Activated T-helper 1 cell treated with anti-CD3 and anti-CD28 coated beads, Interleukin-12 subunit alpha, Interleukin-12 subunit beta, Interleukin-2, Interleukin-4 antibody, amounts not matched to agents 30 ng/mL and 10 ng/mL and 1 ng/mL, durations not matched to agents 14 hours and 24 hours and 36 hours (primary cell): ENCODE measurements around the gene DNER. TPM values are rescaled to one million over a fixed set of nuclear protein-coding genes. Genes with fewer than 3 reads are reported as not detected.
"Not testable (repeated sequence)": the region's sequence is repeated elsewhere in the genome, so short reads cannot be mapped to it uniquely, and the experiment has no call there.

ENCODE experiments used
- DNase-seq: peaks from one replicate; pipeline ENCODE4 v3.0.0; 2021; ENCODE audit warnings: low spot score
- H3K27ac Mint-ChIP-seq: one replicate; pipeline ENCODE4 v1.8.0; 2021; ENCODE audit warnings: mild to moderate bottlenecking, mixed read lengths
- H3K27me3 Mint-ChIP-seq: one replicate; pipeline ENCODE4 v1.8.0; 2022; ENCODE audit warnings: mild to moderate bottlenecking, moderate library complexity, mixed read lengths; ENCODE audit not compliant: insufficient read depth
- H3K36me3 Mint-ChIP-seq: one replicate; pipeline ENCODE4 v1.8.0; 2021; ENCODE audit warnings: low read depth, mixed read lengths
- H3K4me1 Mint-ChIP-seq: one replicate; pipeline ENCODE4 v1.8.0; 2021; ENCODE audit warnings: low read depth, mixed read lengths
- H3K4me3 Mint-ChIP-seq: one replicate; pipeline ENCODE4 v1.8.0; 2021; ENCODE audit warnings: mild to moderate bottlenecking, moderate library complexity, mixed read lengths
- H3K9me3 Mint-ChIP-seq: one replicate; pipeline ENCODE4 v1.8.0; 2021; ENCODE audit warnings: mixed read lengths
- intact Hi-C: fragments of 100-400 bp; cut with micrococcal nuclease; formaldehyde crosslinking; loops from one replicate; pipeline ENCODE4 v1.15.1; 2024
- total RNA-seq: library from RNA; stranded (reverse); gene quantifications from 2 replicates; pipeline ENCODE4 v1.2.3, GENCODE V29; 2022

Gene DNER
- total RNA-seq, 1 donor from 2014 or later, result not detected

DNA sequence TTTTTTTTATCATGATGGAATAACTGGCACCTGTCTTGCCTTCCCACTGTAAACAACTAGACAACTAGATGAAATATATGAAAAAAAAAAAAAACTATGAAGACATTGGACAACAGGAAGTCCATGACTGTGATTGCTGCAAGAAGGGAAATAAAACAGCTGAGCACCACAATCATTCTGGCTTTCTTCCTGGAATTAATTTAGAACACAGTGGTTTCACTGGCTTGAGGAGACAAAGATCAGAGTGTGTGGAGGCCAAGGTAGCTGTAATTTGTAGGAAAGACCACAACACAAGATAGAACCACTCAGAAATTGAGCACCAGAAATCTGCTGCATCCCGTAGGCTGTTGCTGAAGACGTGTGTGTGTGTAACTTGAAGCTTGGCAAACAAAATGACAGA, 322.2 kb downstream of the DNER start:
- no peak overlapping the region for H3K4me3 Mint-ChIP-seq
- DNase-seq, result no peak
- intact Hi-C loops, result no loop called here
- H3K36me3 Mint-ChIP-seq, result no peaks in the 10 kb centered on the region
- H3K9me3 Mint-ChIP-seq, result no peaks in the 10 kb centered on the region
- H3K27me3 Mint-ChIP-seq, result no peaks in the 10 kb centered on the region
- H3K4me1 Mint-ChIP-seq, result no peaks in the 10 kb centered on the region
- no peak overlapping the region for H3K27ac Mint-ChIP-seq

DNA sequence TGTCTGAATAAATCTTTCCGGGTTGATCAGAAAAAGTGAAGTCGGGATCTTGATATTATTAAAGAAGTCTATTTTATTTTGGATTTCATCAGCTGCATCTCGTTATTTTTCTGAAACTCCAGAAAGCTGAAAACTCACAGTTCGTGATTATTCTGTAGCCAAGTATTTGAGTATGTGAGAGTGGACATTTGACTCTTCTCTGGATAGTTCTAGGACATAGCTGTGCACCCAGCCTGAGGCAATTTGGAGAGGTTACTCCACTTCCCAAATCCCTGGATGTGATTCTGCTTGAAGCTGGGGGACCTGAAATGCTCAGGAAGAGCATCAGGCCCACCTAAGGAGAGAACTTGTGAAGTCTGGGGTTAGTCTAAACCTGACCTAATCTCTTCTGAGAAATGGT, 325.6 kb downstream of the DNER start:
- no peaks in the 10 kb centered on the region for H3K36me3 Mint-ChIP-seq
- H3K27ac Mint-ChIP-seq, result no peak overlapping the region
- H3K27me3 Mint-ChIP-seq, result no peaks in the 10 kb centered on the region
- H3K9me3 Mint-ChIP-seq, result peaks cover 26% of the 10 kb centered on the region
- no peak for DNase-seq
- H3K4me3 Mint-ChIP-seq, result no peak overlapping the region
- intact Hi-C loops, result no loop called here
- H3K4me1 Mint-ChIP-seq, result no peaks in the 10 kb centered on the region

DNA sequence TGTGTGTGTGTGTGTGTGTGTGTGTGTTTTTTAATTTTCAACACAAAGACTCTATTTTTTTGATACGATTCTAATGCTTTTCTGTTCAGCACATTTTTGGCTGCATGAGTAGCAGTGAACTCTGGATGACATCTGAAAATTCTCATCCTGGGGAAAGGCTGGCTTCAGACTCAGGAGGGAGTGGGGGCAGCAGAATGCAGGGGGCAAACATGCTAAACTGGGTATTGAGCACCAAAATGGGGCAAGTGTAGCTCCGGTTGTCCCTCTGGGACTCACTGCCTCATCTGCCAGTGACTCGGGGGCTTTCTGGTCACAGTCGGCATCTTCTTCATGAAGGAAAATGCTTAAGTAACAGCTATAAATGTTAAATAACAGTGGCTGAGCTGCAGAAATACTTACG, 326.5 kb downstream of the DNER start:
- H3K4me1 Mint-ChIP-seq, result no peaks in the 10 kb centered on the region
- peaks cover 26% of the 10 kb centered on the region for H3K9me3 Mint-ChIP-seq
- no peaks in the 10 kb centered on the region for H3K36me3 Mint-ChIP-seq
- H3K27me3 Mint-ChIP-seq, result no peaks in the 10 kb centered on the region
- no peak overlapping the region for H3K4me3 Mint-ChIP-seq
- no peak for DNase-seq
- H3K27ac Mint-ChIP-seq, result no peak overlapping the region
- intact Hi-C loops, result no loop called here

DNA sequence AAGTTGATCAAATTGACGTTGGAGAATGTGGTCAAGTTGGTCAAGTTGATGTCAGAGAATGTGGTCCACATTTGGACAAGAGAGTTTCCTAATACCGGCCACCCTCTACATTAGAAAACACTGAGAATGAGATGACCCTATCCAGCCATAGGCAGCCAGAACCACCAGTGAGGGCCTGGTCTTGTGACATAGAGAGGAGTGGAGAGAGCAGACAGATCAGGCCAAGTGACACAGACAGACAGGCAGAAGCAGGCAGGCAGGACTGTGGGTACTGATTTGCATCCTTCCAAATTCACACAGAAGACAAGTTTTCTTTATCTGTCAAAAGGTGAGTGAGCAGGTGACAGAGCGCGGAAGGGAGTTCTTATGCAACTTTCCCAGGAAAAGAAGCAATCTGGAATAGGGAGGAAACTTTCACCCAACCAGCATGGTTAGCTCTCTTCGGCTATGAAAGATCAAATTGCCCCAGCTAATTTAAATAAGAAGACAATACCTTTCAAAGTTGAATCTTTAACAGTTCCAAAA, 334.2 kb downstream of the DNER start:
- intact Hi-C loops, result no loop called here
- no peak for DNase-seq
- H3K36me3 Mint-ChIP-seq, result no peaks in the 10 kb centered on the region
- peaks cover 14% of the 10 kb centered on the region for H3K9me3 Mint-ChIP-seq
- no peak overlapping the region for H3K4me3 Mint-ChIP-seq
- H3K27ac Mint-ChIP-seq, result no peak overlapping the region
- H3K27me3 Mint-ChIP-seq, result no peaks in the 10 kb centered on the region
- H3K4me1 Mint-ChIP-seq, result no peaks in the 10 kb centered on the region

DNA sequence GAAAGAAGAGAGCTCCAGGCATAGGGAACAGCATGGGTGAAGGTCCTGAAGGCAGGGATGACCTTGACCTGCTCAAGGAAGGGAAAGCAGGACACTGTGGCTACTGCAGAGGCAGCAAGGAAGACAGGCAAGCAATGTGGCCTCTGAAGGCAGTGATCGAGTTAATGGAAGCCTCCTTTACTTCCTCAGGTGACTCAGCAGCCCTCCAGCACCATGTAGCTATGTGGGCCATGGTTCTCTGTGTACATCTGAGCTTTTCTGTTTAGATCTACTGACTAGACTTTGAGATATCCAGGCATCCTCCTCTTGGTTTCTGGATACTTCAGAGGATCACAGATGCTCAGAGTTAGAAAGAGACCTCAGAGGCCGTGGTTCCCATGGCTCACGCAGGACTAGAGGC, 336.0 kb downstream of the DNER start:
- intact Hi-C loops, result no loop called here
- no peaks in the 10 kb centered on the region for H3K4me1 Mint-ChIP-seq

DNA sequence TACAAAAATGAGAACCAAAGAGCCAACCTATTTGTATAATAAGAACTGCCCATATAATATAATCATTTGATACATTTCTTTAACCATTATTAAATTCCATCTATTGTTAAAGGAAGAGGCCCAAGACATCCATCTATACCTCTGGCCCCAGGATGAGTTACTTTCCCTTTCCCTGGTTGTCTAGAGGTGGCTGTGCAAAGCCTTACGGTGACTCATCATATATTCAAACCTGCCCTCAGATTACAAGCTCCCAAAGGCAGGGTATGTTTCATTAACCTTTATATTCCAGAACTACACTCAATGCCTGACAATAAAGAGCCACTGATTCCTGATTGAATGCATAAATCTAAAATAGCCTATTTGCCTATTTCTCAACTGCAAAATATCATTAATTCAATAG, 337.5 kb downstream of the DNER start:
- no peak overlapping the region for H3K4me3 Mint-ChIP-seq
- H3K4me1 Mint-ChIP-seq, result no peaks in the 10 kb centered on the region
- no peak for DNase-seq
- intact Hi-C loops, result no loop called here
- H3K9me3 Mint-ChIP-seq, result no peaks in the 10 kb centered on the region
- peaks cover 2% of the 10 kb centered on the region for H3K27me3 Mint-ChIP-seq
- no peak overlapping the region for H3K27ac Mint-ChIP-seq
- H3K36me3 Mint-ChIP-seq, result no peaks in the 10 kb centered on the region

More for the DNA sequence above, 336.0 kb downstream of the DNER start:
- no peak overlapping the region for H3K27ac Mint-ChIP-seq
- no peak overlapping the region for H3K4me3 Mint-ChIP-seq
- H3K36me3 Mint-ChIP-seq, result no peaks in the 10 kb centered on the region
- H3K9me3 Mint-ChIP-seq, result no peaks in the 10 kb centered on the region
- no peaks in the 10 kb centered on the region for H3K27me3 Mint-ChIP-seq
- no peak for DNase-seq

DNA sequence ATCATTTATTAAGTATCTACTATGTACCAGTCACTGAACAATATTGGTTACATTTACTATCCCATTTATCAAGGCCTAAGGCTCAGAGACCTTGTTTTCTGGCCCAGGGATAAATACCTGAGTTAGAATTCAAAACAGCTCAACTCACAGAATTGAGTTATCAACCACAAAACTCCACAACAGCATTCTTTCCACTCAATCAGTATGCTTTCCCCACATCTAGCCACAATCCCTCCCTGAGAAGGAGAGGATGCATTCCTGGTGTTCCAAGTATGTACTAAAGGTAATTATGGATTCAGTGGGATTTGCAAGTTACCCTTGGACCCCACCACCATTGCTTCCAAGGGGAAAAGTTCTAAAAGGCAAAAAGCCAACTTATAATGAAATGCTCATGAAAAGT, 339.1 kb downstream of the DNER start:
- no peak for DNase-seq
- no peaks in the 10 kb centered on the region for H3K9me3 Mint-ChIP-seq
- H3K27me3 Mint-ChIP-seq, result peaks cover 2% of the 10 kb centered on the region
- no peak overlapping the region for H3K4me3 Mint-ChIP-seq
- no peaks in the 10 kb centered on the region for H3K4me1 Mint-ChIP-seq
- H3K27ac Mint-ChIP-seq, result no peak overlapping the region
- intact Hi-C loops, result no loop called here
- no peaks in the 10 kb centered on the region for H3K36me3 Mint-ChIP-seq

DNA sequence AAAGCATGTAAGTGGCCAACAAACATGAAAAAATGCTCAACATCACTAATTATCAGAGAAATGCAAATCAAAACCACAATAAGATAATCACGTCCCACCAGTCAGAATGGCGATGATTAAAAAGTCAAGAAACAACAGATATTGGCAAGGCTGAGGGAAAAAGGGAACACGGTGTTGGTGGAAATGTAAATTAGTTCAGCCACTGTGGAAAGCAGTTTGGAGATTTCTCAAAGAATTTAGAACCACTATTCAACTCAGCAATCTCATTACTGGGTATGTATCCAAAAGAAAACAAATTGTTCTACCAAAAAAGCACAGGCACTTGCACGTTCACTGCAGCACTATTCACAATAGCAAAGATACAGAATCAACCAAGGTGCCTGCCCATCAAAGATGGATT, 341.0 kb downstream of the DNER start:
- H3K9me3 Mint-ChIP-seq, intact Hi-C loops, H3K27me3 Mint-ChIP-seq: not testable (repeated sequence)

DNA sequence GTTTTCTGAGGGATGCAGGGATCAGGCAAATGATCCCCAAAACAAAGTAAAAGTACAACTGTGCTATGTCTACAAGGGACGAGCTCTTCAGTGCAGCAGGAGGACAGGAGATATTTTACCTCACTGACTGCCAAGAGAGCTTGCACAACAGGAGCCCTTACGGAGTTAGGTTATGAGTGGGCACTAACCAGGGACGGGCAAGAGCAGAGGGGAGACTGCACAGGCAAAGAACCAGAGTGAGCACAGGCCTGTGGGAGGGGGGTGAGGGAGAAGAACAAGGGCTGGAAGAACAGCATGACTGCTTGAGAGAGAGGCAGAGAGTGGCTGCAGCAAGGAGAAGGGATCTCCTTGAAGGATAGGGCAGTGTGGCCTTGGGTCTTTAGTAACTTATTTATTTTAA, 342.1 kb downstream of the DNER start:
- Mint-ChIP-seq H3K4me3 (no peak overlapping the region), H3K27ac (no peak overlapping the region), H3K27me3 (peaks cover 2% of the 10 kb centered on the region), H3K36me3 (no peaks in the 10 kb centered on the region), H3K4me1 (no peaks in the 10 kb centered on the region), H3K9me3 (no peaks in the 10 kb centered on the region)
- DNase-seq, result no peak
- intact Hi-C loops, result no loop called here

More for the DNA sequence above, 341.0 kb downstream of the DNER start:
- H3K27ac Mint-ChIP-seq, H3K4me3 Mint-ChIP-seq, H3K36me3 Mint-ChIP-seq, DNase-seq, H3K4me1 Mint-ChIP-seq: not testable (repeated sequence)

DNA sequence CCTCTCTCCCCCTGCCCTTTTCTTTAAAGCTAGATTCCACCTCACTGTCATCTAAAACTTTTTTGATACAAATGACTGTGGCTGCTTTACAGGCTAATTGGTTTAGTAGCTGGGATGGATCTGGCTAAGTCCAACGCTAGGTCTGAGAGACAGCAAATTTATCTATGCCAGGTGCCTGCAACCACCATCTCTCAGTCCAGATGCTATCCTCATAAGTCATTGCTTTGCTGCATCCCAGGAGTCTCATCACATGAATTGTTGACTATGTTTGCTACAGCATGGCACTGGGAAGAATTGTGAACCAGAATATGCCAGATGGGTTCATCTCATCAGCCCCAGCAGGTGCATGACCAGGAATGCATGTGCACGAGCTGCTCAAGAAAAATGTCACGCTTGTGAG, 343.3 kb downstream of the DNER start:
- no peak overlapping the region for H3K27ac Mint-ChIP-seq
- no peaks in the 10 kb centered on the region for H3K36me3 Mint-ChIP-seq
- peaks cover 5% of the 10 kb centered on the region for H3K9me3 Mint-ChIP-seq
- H3K27me3 Mint-ChIP-seq, result peaks cover 2% of the 10 kb centered on the region
- no peak for DNase-seq
- no peak overlapping the region for H3K4me3 Mint-ChIP-seq
- intact Hi-C loops, result no loop called here
- no peaks in the 10 kb centered on the region for H3K4me1 Mint-ChIP-seq

DNA sequence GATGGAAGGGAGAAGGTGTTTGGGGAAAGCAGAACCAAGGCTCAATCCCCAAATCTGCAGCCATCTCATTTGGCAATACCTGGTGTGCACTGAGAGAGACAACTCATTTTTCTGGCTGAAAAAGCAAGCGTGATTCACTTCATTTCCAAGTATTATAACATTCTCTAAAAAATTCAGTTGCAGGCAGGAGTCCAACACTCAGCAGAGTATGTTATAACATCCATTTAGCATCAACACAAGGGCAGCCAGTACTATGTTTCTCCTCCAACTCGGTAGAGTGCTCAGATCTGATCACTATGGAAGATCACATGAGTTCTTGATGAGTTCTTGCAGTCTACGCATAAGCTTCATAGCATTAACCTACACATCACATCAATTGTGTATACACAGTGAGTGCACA, 343.8 kb downstream of the DNER start:
- peaks cover 5% of the 10 kb centered on the region for H3K9me3 Mint-ChIP-seq
- DNase-seq, result no peak
- H3K36me3 Mint-ChIP-seq, result no peaks in the 10 kb centered on the region
- H3K27ac Mint-ChIP-seq, result no peak overlapping the region
- intact Hi-C loops, result no loop called here
- no peaks in the 10 kb centered on the region for H3K4me1 Mint-ChIP-seq
- peaks cover 2% of the 10 kb centered on the region for H3K27me3 Mint-ChIP-seq
- H3K4me3 Mint-ChIP-seq, result no peak overlapping the region

DNA sequence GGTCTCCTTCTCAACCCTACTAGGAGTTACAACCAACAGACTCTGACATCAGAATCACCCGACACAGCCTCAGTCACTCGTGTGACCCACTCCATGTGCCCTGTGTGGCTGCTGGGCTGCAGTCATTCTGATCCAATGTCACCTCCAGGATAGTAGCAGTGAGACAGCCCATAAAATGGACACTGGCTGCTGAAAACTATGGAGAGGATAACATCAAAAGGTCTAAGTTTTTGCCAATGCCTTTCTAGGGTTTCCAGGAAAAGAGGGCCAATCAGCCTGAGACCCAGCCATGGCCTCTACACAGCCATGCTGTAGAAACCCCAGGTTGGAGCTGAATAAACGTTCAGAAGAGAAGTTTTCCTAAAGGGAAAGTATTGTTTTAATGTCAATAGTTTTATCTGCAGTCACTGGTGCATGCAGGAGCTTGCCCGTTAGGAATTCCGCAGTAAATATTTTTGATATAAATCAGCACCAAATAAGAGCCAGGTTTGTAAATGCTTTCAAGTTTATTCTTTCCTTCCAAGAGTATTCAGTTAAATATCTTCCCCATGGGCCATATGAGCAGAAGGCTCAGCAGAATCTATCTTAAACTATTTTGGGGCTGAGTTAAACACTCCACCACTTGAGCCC, 351.1 kb downstream of the DNER start:
- Mint-ChIP-seq H3K27ac (no peak overlapping the region), H3K4me3 (no peak overlapping the region), H3K27me3 (no peaks in the 10 kb centered on the region), H3K36me3 (no peaks in the 10 kb centered on the region), H3K9me3 (peaks cover 5% of the 10 kb centered on the region), H3K4me1 (no peaks in the 10 kb centered on the region)
- intact Hi-C loops, result no loop called here
- DNase-seq, result no peak

DNA sequence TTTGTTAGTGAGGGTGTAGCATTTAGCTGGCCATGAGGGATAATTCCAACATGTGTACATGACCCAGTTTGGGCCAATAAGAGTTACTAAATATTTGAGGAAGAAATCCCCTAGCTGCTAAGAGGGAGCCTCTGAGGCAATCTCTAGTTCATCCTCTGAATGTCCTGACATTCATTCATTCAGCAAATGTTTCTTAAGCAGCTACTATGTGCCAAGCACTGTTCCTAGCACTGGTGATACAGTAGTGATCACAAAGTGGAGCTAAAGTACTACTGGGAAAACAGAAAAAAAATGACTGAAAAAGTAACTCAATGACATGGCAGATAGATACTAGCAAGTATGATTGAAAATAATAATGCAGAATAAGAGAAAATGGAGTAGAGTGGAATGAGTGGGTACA, 363.5 kb downstream of the DNER start:
- Mint-ChIP-seq H3K27me3 (peaks cover 3% of the 10 kb centered on the region), H3K36me3 (no peaks in the 10 kb centered on the region), H3K4me1 (no peaks in the 10 kb centered on the region), H3K4me3 (no peak overlapping the region), H3K27ac (no peak overlapping the region), H3K9me3 (no peaks in the 10 kb centered on the region)
- intact Hi-C loops, result no loop called here
- no peak for DNase-seq
